SK-N-SH treated with all-trans-retinoic acid at 6 μM for 48 hours (cell line): ENCODE data around the gene LHFPL2.

Source experiments
- ATAC-seq: fragments of 200-7000 bp; cut with Tn5 transposase; 3 replicates; pipeline ENCODE4 v1.9.1; 2020; ENCODE audit warnings: mild to moderate bottlenecking, moderate library complexity
- ARNTL ChIP-seq: fragments of 450-650 bp; formaldehyde crosslinking; IDR thresholded peaks from 2 replicates; pipeline ENCODE4 v1.5.0; 2020; ENCODE audit warnings: low read depth, mild to moderate bottlenecking, moderate library complexity, borderline replicate concordance
- BACH2 ChIP-seq: fragments of 250-450 bp; sonication (Bioruptor Pico); IDR thresholded peaks from 2 replicates; pipeline ENCODE4 v1.9.0; 2021; ENCODE audit warnings: mild to moderate bottlenecking, borderline replicate concordance
- CSDC2 ChIP-seq: fragments of 250-450 bp; sonication (Bioruptor Pico); IDR thresholded peaks from 2 replicates; pipeline ENCODE4 v1.5.0; 2020; ENCODE audit warnings: mild to moderate bottlenecking, moderate library complexity
- ESRRG ChIP-seq: fragments of 250-450 bp; sonication (Bioruptor Pico); IDR thresholded peaks from 2 replicates; pipeline ENCODE4 v1.6.1; 2021; ENCODE audit warnings: mild to moderate bottlenecking
- GLIS3 ChIP-seq: fragments of 250-450 bp; sonication (Bioruptor Pico); IDR thresholded peaks from 2 replicates; pipeline ENCODE4 v1.5.0; 2020; ENCODE audit warnings: mild to moderate bottlenecking, moderate library complexity
- ISL1 ChIP-seq: fragments of 250-450 bp; sonication (Bioruptor Pico); IDR thresholded peaks from 2 replicates; pipeline ENCODE4 v2.1.2; 2022; ENCODE audit warnings: mild to moderate bottlenecking, moderate library complexity
- OSR1 ChIP-seq: fragments of 250-450 bp; sonication (Bioruptor Pico); IDR thresholded peaks from 2 replicates; pipeline ENCODE4 v1.8.0; 2022; ENCODE audit warnings: moderate library complexity, mild to moderate bottlenecking, inconsistent platforms
- POU6F1 ChIP-seq: fragments of 250-450 bp; sonication (Bioruptor Pico); IDR thresholded peaks from 2 replicates; pipeline ENCODE4 v1.8.0; 2021; ENCODE audit warnings: low read depth, mild to moderate bottlenecking, moderate library complexity, borderline replicate concordance
- PPARA ChIP-seq: fragments of 250-450 bp; sonication (Bioruptor Pico); IDR thresholded peaks from 2 replicates; pipeline ENCODE4 v1.5.0; 2020; ENCODE audit warnings: mild to moderate bottlenecking, borderline replicate concordance
- RARB ChIP-seq: fragments of 250-450 bp; sonication (Bioruptor Pico); IDR thresholded peaks from 2 replicates; pipeline ENCODE4 v1.8.0; 2021; ENCODE audit warnings: mild to moderate bottlenecking, moderate library complexity
- SNAI2 ChIP-seq: fragments of 250-450 bp; sonication (Bioruptor Pico); IDR thresholded peaks from 2 replicates; pipeline ENCODE4 v1.5.0; 2020; ENCODE audit warnings: mild to moderate bottlenecking, moderate library complexity
- TCF4 ChIP-seq: fragments of 250-450 bp; sonication (Bioruptor Pico); IDR thresholded peaks from 2 replicates; pipeline ENCODE4 v1.8.0; 2021; ENCODE audit warnings: mild to moderate bottlenecking, moderate library complexity, borderline replicate concordance
- TOX ChIP-seq: fragments of 250-450 bp; sonication (Bioruptor Pico); IDR thresholded peaks from 2 replicates; pipeline ENCODE4 v1.8.0; 2021; ENCODE audit warnings: mild to moderate bottlenecking, moderate library complexity, borderline replicate concordance
- TSHZ2 ChIP-seq: fragments of 250-450 bp; sonication (Bioruptor Pico); IDR thresholded peaks from 2 replicates; pipeline ENCODE4 v1.5.0; 2020; ENCODE audit warnings: mild to moderate bottlenecking, moderate library complexity
- ZC3H10 ChIP-seq: fragments of 250-450 bp; sonication (Bioruptor Pico); IDR thresholded peaks from 2 replicates; pipeline ENCODE4 v1.5.1; 2021; ENCODE audit warnings: mild to moderate bottlenecking, moderate library complexity
- ZFP3 ChIP-seq: fragments of 250-450 bp; sonication (Bioruptor Pico); IDR thresholded peaks from 2 replicates; pipeline ENCODE4 v1.5.0; 2020; ENCODE audit warnings: mild to moderate bottlenecking, moderate library complexity
- ZFP30 ChIP-seq: fragments of 450-650 bp; formaldehyde crosslinking; IDR thresholded peaks from 2 replicates; pipeline ENCODE4 v1.5.0; 2022; ENCODE audit warnings: mild to moderate bottlenecking, moderate library complexity
- ZNF565 ChIP-seq: fragments of 450-650 bp; formaldehyde crosslinking; conservative IDR thresholded peaks from 2 replicates; pipeline ENCODE4 v1.5.0; 2020; ENCODE audit warnings: low read depth, mild to moderate bottlenecking, moderate library complexity
- ZNF70 ChIP-seq: fragments of 450-650 bp; formaldehyde crosslinking; IDR thresholded peaks from 2 replicates; pipeline ENCODE4 v1.5.0; 2020; ENCODE audit warnings: mild to moderate bottlenecking, moderate library complexity
- ZNF8 ChIP-seq: fragments of 450-650 bp; formaldehyde crosslinking; IDR thresholded peaks from 2 replicates; pipeline ENCODE4 v1.5.0; 2020; ENCODE audit warnings: mild to moderate bottlenecking, moderate library complexity
- TF ChIP-seq, protein P1 (sequence below): fragments of 250-450 bp; sonication (Bioruptor Pico); IDR thresholded peaks from 2 replicates; pipeline ENCODE4 v1.5.1; 2020; ENCODE audit warnings: low read depth, mild to moderate bottlenecking, moderate library complexity
- TF ChIP-seq, protein P2 (sequence below): fragments of 250-450 bp; sonication (Bioruptor Pico); IDR thresholded peaks from 2 replicates; pipeline ENCODE4 v1.5.1; 2021; ENCODE audit warnings: mild to moderate bottlenecking, moderate library complexity
- TF ChIP-seq, protein P3 (sequence below): fragments of 250-450 bp; sonication (Bioruptor Pico); IDR thresholded peaks from 2 replicates; pipeline ENCODE4 v1.8.0; 2020; ENCODE audit warnings: mild to moderate bottlenecking, moderate library complexity, borderline replicate concordance

The LHFPL2 gene

DNA sequence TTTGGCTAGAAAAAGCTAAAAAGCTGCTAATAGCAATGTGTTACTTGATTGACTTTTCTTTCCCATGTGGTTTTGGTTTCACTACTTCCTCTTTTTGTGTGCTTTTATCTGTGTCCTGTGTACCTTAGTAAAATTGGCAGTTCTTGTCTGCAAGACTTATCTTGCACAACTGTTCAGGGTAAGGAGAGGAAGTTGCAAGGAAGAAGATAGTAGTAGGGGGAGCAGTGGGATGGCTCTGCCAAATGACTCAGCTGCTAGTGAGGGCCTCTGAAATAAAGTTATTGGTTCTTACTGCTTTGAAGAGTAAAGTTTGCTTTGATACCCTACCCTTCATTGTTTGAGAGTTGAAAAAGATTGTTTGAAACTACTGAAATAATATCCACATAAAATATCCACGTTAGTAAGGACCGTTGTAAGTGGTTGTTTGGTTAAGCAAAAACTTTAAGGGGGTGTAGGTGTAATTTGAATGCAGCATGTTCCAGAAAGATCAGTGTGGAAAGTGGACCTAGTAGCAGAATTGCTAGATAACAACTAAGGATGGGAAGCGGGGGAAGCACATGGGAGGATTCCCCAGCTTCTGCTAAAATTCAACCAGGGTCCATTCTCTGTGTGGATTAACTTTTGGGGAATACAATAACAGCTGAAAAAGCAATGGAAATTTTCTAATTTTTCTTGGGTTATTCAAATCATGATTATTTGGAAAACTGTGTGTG is 164.6 kb downstream of the LHFPL2 start:
- ATAC-seq: peak; percentile 65
- no peak for TF ChIP-seq PPARA (CRISPR knock-in tag)
- TF ChIP-seq, protein P1, sequence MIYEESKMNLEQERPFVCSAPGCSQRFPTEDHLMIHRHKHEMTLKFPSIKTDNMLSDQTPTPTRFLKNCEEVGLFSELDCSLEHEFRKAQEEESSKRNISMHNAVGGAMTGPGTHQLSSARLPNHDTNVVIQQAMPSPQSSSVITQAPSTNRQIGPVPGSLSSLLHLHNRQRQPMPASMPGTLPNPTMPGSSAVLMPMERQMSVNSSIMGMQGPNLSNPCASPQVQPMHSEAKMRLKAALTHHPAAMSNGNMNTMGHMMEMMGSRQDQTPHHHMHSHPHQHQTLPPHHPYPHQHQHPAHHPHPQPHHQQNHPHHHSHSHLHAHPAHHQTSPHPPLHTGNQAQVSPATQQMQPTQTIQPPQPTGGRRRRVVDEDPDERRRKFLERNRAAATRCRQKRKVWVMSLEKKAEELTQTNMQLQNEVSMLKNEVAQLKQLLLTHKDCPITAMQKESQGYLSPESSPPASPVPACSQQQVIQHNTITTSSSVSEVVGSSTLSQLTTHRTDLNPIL (CRISPR knock-in tag): no peak
- TF ChIP-seq ESRRG: no peak
- TF ChIP-seq, protein P2, sequence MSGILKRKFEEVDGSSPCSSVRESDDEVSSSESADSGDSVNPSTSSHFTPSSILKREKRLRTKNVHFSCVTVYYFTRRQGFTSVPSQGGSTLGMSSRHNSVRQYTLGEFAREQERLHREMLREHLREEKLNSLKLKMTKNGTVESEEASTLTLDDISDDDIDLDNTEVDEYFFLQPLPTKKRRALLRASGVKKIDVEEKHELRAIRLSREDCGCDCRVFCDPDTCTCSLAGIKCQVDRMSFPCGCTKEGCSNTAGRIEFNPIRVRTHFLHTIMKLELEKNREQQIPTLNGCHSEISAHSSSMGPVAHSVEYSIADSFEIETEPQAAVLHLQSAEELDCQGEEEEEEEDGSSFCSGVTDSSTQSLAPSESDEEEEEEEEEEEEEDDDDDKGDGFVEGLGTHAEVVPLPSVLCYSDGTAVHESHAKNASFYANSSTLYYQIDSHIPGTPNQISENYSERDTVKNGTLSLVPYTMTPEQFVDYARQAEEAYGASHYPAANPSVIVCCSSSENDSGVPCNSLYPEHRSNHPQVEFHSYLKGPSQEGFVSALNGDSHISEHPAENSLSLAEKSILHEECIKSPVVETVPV (CRISPR knock-in tag): no peak
- no peak for TF ChIP-seq ZNF70 (CRISPR knock-in tag)
- no peak for TF ChIP-seq ZFP30 (CRISPR knock-in tag)
- no peak for TF ChIP-seq GLIS3 (CRISPR knock-in tag)
- TF ChIP-seq SNAI2: no peak
- no peak for TF ChIP-seq POU6F1 (CRISPR knock-in tag)
- TF ChIP-seq TOX: no peak
- TF ChIP-seq TCF4 (CRISPR knock-in tag): no peak
- no peak for TF ChIP-seq ZNF8
- TF ChIP-seq CSDC2 (CRISPR knock-in tag): no peak
- TF ChIP-seq ZC3H10 (CRISPR knock-in tag): no peak
- no peak for TF ChIP-seq TSHZ2 (CRISPR knock-in tag)
- no peak for TF ChIP-seq OSR1 (CRISPR knock-in tag)
- TF ChIP-seq ZFP3 (CRISPR knock-in tag): no peak
- TF ChIP-seq ARNTL (CRISPR knock-in tag): no peak

DNA sequence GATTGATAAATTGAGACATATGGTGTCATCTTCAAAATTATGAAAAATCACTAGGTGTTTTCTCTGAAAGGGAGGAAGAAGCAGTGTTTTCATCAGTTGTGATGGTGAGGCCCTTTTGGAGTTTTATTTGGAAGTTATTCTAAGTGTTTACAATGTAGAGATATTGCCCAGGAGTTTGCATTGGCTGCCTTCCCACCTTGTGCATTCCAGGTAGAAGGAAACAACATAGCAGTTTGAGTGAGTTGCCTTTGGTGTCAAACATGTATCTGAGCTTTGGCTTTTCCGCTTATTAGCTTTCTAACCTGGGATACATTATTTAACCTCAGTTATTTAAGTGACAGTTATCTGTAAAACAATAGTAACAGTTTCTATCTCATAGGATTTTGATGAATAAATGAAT is 165.6 kb downstream of the LHFPL2 start:
- ATAC-seq: no peak; the same call in 2 of the 3 replicates
- no peak for TF ChIP-seq BACH2 (CRISPR knock-in tag)
- no peak for TF ChIP-seq RARB (CRISPR knock-in tag)
- TF ChIP-seq PPARA (CRISPR knock-in tag): no peak
- TF ChIP-seq CSDC2 (CRISPR knock-in tag): no peak
- TF ChIP-seq TCF4 (CRISPR knock-in tag): no peak
- TF ChIP-seq, protein P1 (CRISPR knock-in tag): no peak
- TF ChIP-seq ZNF565 (CRISPR knock-in tag): no peak
- TF ChIP-seq, protein P3, sequence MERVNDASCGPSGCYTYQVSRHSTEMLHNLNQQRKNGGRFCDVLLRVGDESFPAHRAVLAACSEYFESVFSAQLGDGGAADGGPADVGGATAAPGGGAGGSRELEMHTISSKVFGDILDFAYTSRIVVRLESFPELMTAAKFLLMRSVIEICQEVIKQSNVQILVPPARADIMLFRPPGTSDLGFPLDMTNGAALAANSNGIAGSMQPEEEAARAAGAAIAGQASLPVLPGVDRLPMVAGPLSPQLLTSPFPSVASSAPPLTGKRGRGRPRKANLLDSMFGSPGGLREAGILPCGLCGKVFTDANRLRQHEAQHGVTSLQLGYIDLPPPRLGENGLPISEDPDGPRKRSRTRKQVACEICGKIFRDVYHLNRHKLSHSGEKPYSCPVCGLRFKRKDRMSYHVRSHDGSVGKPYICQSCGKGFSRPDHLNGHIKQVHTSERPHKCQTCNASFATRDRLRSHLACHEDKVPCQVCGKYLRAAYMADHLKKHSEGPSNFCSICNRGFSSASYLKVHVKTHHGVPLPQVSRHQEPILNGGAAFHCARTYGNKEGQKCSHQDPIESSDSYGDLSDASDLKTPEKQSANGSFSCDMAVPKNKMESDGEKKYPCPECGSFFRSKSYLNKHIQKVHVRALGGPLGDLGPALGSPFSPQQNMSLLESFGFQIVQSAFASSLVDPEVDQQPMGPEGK: no peak
- no peak for TF ChIP-seq TOX
- TF ChIP-seq ZNF8: no peak
- no peak for TF ChIP-seq OSR1 (CRISPR knock-in tag)
- TF ChIP-seq, protein P2 (CRISPR knock-in tag): no peak
- no peak for TF ChIP-seq ESRRG
- no peak for TF ChIP-seq ZC3H10 (CRISPR knock-in tag)
- TF ChIP-seq SNAI2: no peak
- no peak for TF ChIP-seq TSHZ2 (CRISPR knock-in tag)
- TF ChIP-seq ZNF70 (CRISPR knock-in tag): no peak
- no peak for TF ChIP-seq ISL1 (CRISPR knock-in tag)
